HepG2 (cell line): Measurements from ENCODE around the gene SRGAP3. TPM values are rescaled to one million over a fixed set of nuclear protein-coding genes. Genes with fewer than 3 reads are reported as not detected.

Experiments
- CAMTA2 ChIP-seq: sonication (generic); formaldehyde crosslinking; IDR thresholded peaks from 2 replicates; pipeline ENCODE4 v1.4.0; 2020; ENCODE audit warnings: mild to moderate bottlenecking, missing genetic modification reagents, borderline replicate concordance
- CEBPG ChIP-seq: IDR thresholded peaks from 2 replicates; pipeline ENCODE4 v1.6.1; 2016
- JDP2 ChIP-seq: sonication (generic); formaldehyde crosslinking; IDR thresholded peaks from 2 replicates; pipeline ENCODE4 v1.8.1; 2022; ENCODE audit warnings: missing genetic modification reagents, borderline replicate concordance
- MBNL3 ChIP-seq: fragments of 250-450 bp; sonication (Bioruptor Pico); conservative IDR thresholded peaks from 2 replicates; pipeline ENCODE4 v1.8.0; 2022; ENCODE audit warnings: mild to moderate bottlenecking, inconsistent platforms
- NCOA5 ChIP-seq: sonication (generic); formaldehyde crosslinking; IDR thresholded peaks from 2 replicates; pipeline ENCODE4 v1.4.0; 2020; ENCODE audit warnings: missing genetic modification reagents
- NRL ChIP-seq: sonication (generic); formaldehyde crosslinking; IDR thresholded peaks from 2 replicates; pipeline ENCODE4 v1.5.0; 2020; ENCODE audit warnings: missing genetic modification reagents, mild to moderate bottlenecking, moderate library complexity, borderline replicate concordance
- RFX3 ChIP-seq: IDR thresholded peaks from 2 replicates; pipeline ENCODE4 v1.6.1; 2016; ENCODE audit warnings: missing biosample characterization, missing genetic modification reagents
- ZFX ChIP-seq: sonication (generic); formaldehyde crosslinking; IDR thresholded peaks from 2 replicates; pipeline ENCODE4 v1.4.0; 2020; ENCODE audit warnings: mild to moderate bottlenecking, low read depth, missing genetic modification reagents, moderate library complexity
- ZNF44 ChIP-seq: sonication (generic); formaldehyde crosslinking; IDR thresholded peaks from 2 replicates; pipeline ENCODE4 v1.5.1; 2020; ENCODE audit warnings: mild to moderate bottlenecking, missing genetic modification reagents
- ZNF501 ChIP-seq: sonication (generic); formaldehyde crosslinking; IDR thresholded peaks from 2 replicates; pipeline ENCODE4 v1.5.1; 2020; ENCODE audit warnings: mild to moderate bottlenecking, moderate library complexity, missing genetic modification reagents
- polyA plus RNA-seq, 8 experiments: library from polyadenylated mRNA; depleted of rRNA in 3 of 8; stranded (reverse) in 7 of 8; unstranded in 1 of 8; fragments of >200 nt; fragmentation: Illumina TruSeq in 4 of 8; extraction: Trizol in 4 of 8; gene quantifications; 2 replicates each; pipeline versions ENCODE4 v1.2.1 to v1.2.3, GENCODE V29; 2011 to 2016; ENCODE audit warnings: low read depth in 4 of 8, missing spikeins in 1 of 8, mixed read lengths in 1 of 8; ENCODE audit not compliant: insufficient read depth in 1 of 8
- total RNA-seq, 5 experiments: library from RNA; depleted of rRNA; stranded (reverse); fragments of >200 nt; fragmentation: Illumina TruSeq; extraction: Trizol; gene quantifications; 2 replicates each; pipeline ENCODE4 v1.2.3, GENCODE V29; 2016; ENCODE audit warnings: low read depth in 1 of 5
- TF ChIP-seq, protein P1 (sequence below): sonication (generic); formaldehyde crosslinking; IDR thresholded peaks from 2 replicates; pipeline ENCODE4 v1.5.0; 2020; ENCODE audit warnings: mild to moderate bottlenecking, missing genetic modification reagents, borderline replicate concordance
- TF ChIP-seq, protein P2 (sequence below), 2 experiments: sonication (generic) in 1 of 2; formaldehyde crosslinking in 1 of 2; IDR thresholded peaks; 2 replicates each; pipeline versions ENCODE4 v1.4.0 to v1.6.1; 2016 to 2020; ENCODE audit warnings: borderline replicate concordance in 1 of 2, low read depth in 1 of 2, mild to moderate bottlenecking in 1 of 2, missing genetic modification reagents in 1 of 2
- TF ChIP-seq, protein P3 (sequence below): IDR thresholded peaks from 2 replicates; pipeline ENCODE4 v1.4.0; 2020; ENCODE audit warnings: mild to moderate bottlenecking, missing genetic modification reagents
- TF ChIP-seq, protein P4 (sequence below): sonication (generic); formaldehyde crosslinking; IDR thresholded peaks from 2 replicates; pipeline ENCODE4 v1.8.0; 2022; ENCODE audit warnings: missing genetic modification reagents, mild to moderate bottlenecking, inconsistent platforms, borderline replicate concordance

The SRGAP3 gene
- total and polyA plus RNA-seq, 2 of the 13 experiments (the other 11 are each of a cell fraction or from before 2014, with no cell fraction given): 1.2 to 1.4 TPM

DNA sequence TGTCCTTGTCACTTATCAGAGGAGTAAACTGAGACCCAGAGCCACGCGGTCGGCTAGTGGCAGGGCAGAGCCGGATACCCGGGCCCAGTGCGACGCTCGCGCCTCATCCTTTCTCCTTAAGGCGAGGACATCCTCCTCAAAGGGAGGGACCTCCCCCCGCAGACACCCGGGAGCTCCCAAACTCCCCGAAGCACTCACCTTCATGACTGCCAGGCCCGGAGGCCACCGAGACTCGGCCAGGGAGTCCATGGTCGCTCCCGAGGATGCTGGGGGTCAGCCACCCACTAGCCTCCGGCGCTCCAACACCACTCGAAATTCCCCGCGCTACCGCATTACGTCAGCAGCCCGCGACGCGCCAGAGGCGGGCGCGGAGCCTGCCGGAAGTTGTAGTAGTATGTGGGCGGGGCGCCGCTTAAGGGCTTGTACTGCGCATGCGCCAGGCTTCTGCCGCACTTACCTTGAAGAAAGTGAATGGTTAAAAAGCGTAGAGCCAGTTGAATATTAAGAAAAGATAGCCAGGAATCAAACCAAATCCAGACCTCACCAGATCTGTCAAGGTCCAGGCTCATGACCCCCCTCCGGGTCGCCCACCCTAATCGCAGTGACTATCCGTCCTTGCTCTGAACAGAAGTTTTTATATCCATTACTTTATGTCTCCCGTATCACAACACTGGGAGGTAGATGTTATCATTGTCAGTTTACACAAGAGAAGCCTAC lies 286.2 kb downstream of the SRGAP3 start, which contains the start of gene RAD18 (continued):
- TF ChIP-seq CEBPG (CRISPR knock-in tag) (no peak; the same call in 1 of the 2 replicates), ZNF501 (CRISPR knock-in tag) (peak; percentile 86), RFX3 (CRISPR knock-in tag) (no peak), NCOA5 (CRISPR knock-in tag) (no peak), CAMTA2 (CRISPR knock-in tag) (no peak), JDP2 (CRISPR knock-in tag) (no peak), ZFX (CRISPR knock-in tag) (peak; percentile 78), MBNL3 (CRISPR knock-in tag) (no peak), NRL (CRISPR knock-in tag) (peak; percentile 91), ZNF44 (CRISPR knock-in tag) (peak; percentile 54; the same call in 1 of the 2 replicates)
- TF ChIP-seq, protein P1, sequence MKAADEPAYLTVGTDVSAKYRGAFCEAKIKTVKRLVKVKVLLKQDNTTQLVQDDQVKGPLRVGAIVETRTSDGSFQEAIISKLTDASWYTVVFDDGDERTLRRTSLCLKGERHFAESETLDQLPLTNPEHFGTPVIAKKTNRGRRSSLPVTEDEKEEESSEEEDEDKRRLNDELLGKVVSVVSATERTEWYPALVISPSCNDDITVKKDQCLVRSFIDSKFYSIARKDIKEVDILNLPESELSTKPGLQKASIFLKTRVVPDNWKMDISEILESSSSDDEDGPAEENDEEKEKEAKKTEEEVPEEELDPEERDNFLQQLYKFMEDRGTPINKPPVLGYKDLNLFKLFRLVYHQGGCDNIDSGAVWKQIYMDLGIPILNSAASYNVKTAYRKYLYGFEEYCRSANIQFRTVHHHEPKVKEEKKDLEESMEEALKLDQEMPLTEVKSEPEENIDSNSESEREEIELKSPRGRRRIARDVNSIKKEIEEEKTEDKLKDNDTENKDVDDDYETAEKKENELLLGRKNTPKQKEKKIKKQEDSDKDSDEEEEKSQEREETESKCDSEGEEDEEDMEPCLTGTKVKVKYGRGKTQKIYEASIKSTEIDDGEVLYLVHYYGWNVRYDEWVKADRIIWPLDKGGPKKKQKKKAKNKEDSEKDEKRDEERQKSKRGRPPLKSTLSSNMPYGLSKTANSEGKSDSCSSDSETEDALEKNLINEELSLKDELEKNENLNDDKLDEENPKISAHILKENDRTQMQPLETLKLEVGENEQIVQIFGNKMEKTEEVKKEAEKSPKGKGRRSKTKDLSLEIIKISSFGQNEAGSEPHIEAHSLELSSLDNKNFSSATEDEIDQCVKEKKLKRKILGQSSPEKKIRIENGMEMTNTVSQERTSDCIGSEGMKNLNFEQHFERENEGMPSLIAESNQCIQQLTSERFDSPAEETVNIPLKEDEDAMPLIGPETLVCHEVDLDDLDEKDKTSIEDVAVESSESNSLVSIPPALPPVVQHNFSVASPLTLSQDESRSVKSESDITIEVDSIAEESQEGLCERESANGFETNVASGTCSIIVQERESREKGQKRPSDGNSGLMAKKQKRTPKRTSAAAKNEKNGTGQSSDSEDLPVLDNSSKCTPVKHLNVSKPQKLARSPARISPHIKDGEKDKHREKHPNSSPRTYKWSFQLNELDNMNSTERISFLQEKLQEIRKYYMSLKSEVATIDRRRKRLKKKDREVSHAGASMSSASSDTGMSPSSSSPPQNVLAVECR: peak; percentile 99
- TF ChIP-seq, protein P2, sequence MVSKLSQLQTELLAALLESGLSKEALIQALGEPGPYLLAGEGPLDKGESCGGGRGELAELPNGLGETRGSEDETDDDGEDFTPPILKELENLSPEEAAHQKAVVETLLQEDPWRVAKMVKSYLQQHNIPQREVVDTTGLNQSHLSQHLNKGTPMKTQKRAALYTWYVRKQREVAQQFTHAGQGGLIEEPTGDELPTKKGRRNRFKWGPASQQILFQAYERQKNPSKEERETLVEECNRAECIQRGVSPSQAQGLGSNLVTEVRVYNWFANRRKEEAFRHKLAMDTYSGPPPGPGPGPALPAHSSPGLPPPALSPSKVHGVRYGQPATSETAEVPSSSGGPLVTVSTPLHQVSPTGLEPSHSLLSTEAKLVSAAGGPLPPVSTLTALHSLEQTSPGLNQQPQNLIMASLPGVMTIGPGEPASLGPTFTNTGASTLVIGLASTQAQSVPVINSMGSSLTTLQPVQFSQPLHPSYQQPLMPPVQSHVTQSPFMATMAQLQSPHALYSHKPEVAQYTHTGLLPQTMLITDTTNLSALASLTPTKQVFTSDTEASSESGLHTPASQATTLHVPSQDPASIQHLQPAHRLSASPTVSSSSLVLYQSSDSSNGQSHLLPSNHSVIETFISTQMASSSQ (IDR thresholded peaks at IDR 0.05; ENCODE audit: low read depth): no peak
- TF ChIP-seq, protein P2 (CRISPR knock-in tag; IDR thresholded peaks at IDR 0.05; ENCODE audit: borderline replicate concordance): peak; percentile 31; the same call in 1 of the 2 replicates
- TF ChIP-seq, protein P3, sequence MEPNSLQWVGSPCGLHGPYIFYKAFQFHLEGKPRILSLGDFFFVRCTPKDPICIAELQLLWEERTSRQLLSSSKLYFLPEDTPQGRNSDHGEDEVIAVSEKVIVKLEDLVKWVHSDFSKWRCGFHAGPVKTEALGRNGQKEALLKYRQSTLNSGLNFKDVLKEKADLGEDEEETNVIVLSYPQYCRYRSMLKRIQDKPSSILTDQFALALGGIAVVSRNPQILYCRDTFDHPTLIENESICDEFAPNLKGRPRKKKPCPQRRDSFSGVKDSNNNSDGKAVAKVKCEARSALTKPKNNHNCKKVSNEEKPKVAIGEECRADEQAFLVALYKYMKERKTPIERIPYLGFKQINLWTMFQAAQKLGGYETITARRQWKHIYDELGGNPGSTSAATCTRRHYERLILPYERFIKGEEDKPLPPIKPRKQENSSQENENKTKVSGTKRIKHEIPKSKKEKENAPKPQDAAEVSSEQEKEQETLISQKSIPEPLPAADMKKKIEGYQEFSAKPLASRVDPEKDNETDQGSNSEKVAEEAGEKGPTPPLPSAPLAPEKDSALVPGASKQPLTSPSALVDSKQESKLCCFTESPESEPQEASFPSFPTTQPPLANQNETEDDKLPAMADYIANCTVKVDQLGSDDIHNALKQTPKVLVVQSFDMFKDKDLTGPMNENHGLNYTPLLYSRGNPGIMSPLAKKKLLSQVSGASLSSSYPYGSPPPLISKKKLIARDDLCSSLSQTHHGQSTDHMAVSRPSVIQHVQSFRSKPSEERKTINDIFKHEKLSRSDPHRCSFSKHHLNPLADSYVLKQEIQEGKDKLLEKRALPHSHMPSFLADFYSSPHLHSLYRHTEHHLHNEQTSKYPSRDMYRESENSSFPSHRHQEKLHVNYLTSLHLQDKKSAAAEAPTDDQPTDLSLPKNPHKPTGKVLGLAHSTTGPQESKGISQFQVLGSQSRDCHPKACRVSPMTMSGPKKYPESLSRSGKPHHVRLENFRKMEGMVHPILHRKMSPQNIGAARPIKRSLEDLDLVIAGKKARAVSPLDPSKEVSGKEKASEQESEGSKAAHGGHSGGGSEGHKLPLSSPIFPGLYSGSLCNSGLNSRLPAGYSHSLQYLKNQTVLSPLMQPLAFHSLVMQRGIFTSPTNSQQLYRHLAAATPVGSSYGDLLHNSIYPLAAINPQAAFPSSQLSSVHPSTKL (CRISPR knock-in tag): peak; percentile 45; the same call in 1 of the 2 replicates
- TF ChIP-seq, protein P4, sequence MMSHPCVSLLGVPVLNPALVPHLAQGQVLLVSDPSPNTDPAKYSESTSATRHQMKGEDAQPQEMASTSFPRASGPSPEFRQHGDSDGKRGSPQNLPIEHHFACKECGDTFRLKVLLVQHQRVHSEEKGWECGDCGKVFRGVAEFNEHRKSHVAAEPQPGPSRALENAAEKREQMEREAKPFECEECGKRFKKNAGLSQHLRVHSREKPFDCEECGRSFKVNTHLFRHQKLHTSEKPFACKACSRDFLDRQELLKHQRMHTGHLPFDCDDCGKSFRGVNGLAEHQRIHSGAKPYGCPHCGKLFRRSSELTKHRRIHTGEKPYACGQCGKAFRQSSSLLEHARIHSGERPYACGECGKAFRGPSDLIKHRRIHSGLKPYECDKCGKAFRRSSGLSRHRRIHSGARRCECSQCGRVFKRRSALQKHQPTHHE: no peak
